Measurements from ENCODE around the gene TMC7. TPM values are rescaled to one million over a fixed set of nuclear protein-coding genes. Genes with fewer than 3 reads are reported as not detected.

The TMC7 gene
- polyA plus RNA-seq, 12 donors = 1.3 to 6.7 (median 1.7) TPM; not detected in 1

DNA sequence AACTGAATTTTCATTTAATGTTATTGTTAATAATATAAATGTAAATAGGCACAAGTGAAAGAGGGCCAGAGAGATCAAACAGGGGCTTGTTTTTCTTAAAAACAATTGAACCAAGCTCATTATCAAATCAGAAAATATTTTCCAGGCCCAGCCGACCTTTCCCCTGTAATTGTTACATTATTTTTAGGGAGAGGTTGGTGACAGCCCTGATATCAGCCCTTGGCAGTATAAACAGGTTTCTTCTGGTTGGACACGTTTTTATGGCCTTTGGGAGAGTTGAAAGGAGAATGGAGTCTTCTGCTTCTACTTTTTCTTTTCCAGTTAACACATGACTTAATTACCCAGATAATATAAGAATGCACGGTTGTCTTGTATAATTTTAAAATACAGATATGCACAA, 43.7 kb downstream of the TMC7 start:
- DNase-seq = no peak

DNA sequence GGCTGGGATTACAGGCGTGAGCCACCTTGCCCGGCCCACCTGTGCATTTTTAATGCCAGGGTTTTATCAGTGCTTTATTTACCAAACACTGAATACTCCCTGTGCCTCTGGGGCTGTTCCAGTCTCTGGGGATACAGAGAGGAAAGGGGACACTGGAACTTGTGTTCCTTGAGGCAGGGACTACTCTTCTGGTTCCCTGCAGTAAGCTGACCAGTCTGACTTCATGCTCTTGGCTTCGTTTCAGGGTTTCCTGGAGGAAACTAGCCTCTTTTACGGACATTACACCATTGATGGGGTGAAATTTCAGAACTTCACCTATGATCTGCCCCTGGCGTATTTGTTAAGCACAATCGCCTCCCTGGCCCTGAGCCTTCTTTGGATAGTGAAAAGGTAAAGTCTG, 46.2 kb downstream of the TMC7 start:
- peak; percentile 4 for DNase-seq

- DNase-seq = no peak
Observed at GRCh38 chr16:19031738-19032137, 48.0 kb downstream of the TMC7 start.

DNA sequence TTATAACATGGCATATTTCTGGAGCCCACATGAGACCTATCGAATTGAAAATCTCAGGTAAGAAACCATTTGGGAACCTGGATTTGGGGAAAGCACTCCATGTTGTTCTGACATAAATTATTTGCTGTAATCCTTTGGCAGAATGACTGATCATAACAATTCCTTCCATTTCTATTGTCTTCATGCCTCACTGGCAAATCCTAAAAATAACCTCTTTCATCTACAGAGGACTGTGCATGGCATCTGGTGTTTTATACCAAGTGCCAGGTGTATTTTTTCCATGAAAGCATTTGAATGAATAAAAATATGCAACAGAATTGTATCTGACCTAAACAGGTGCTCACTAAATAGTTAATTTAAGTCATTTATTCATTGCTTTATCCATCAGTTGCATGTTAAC, 50.0 kb downstream of the TMC7 start:
- DNase-seq = no peak

DNA sequence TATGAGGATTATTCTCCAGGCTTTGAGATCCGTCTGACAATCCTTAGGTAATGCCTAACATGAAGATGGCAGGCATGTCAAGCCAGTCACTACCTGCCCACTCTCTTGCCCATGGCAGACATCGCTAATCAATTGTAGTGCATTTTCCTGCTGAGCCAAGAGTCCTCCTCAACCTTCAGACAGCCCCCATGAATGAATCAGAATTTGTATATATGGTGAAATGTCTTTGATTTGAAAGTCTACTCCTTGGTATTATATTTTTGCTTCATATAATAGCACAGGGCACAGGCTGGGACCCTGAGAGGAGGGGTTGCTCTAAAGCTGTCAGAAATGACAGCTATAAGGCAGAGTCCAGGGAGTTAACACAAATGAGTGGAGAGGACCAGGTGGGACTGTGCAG, 56.7 kb downstream of the TMC7 start:
- DNase-seq = no peak

DNA sequence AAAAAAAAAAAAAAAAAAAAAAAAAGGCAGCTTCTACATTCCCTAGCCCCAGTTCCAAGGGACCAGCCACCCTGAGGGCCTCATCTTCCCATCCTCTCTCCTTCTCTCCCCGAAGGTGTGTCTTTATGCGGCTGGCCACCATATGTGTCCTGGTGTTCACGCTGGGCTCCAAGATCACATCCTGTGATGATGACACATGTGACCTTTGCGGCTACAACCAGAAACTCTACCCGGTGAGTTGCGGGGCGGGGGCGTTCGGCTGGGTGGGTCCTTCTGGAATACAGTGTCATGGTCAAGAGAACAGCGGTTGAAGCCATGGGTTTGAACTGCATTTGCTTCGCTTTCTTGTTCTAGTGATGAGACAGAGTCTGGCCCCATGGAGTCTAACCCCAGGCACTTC, 61.0 kb downstream of the TMC7 start:
- no peak for DNase-seq

- DNase-seq = no peak
Observed at GRCh38 chr16:19046062-19046461, 62.3 kb downstream of the TMC7 start.

DNA sequence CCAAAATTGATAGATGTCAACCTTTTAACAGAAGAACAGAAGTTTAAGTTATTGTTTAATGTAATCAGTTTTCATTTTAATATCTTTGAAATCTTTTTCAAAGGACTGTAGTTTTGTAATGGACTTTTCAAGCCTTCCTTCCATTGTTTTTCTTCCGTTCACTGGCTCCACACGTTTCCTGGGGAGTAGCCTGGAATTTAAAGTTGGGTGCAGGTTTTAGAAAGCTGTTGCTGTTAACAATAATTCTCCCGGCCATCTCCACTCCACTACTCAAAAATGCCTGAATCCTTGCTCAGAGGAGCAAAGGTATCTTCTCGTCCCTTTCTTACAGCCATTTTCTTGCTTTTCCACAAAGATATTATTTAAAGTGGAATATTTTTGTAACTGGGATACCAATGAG, 79.0 kb downstream of the TMC7 start:
- DNase-seq = no peak

DNA sequence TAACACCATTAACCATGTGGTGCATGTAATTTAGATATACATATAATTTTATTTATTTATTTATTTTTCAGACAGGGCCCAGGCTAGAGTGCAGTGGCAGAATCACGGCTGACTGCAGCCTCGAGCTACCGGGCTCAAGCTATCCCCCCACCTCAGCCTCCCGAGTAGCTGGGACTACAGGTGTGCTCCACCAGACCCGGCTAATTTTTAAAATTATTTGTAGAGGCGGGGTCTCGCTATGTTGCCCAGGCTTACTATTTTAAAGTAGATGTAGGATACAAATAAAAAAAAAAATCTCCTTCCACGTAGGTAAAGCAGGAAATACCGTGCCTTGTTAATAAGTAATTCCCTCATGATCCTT, 83.2 kb downstream of the TMC7 start:
- DNase-seq = no peak

- DNase-seq = peak; percentile 100
Observed at GRCh38 chr16:19067349-19068236, 83.9 kb downstream of the TMC7 start, which contains the start of gene COQ7. Gene COQ7, plus strand, starts transcription at chr16:19067614. Its CDS starts 51 bp downstream, at chr16:19067665.

- DNase-seq = no peak
Observed at GRCh38 chr16:19068237-19068815, 84.6 kb downstream of the TMC7 start.

DNA sequence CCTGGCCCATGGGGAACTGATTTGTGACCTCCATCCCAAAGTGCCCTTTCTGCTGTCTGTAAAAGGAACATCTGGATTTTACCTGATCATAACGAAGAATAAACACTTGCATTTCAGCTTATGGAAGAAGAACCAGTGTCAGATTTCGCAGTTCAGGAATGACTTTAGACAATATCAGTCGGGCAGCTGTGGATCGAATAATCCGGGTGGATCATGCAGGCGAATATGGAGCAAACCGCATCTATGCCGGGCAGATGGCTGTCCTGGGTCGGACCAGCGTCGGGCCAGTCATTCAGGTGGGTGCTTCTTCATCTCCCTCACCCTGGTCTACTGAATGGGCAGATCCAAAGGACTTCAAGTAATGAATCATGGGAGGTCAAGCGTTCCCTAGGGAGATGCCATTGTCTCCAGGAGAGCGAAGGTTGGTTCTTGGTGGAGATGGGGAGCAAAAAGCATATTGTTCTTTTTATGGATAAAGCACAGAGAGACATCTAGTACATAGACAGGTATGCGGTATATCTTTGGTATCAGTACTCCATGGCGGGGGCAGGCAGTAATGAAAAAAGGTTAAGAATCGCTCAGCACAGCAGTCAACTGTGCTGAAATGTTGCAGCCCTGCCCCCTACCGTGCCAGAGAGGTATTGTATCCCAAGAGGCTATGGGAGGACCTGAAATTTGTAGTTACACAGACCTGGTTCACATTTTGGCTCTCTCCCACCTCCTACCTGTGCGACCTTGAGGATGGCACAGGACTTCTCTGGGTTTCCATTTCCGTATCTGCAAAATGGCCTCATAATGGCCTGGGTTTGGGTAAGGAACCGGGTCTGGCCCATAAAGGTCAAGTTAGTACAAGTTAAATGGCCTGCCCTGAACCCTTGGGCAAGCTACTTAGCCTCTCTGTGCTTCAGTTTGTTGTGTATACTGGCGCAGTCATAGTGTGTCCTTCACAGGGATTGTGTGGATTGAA, 88.4 kb downstream of the TMC7 start:
- DNase-seq = no peak

DNA sequence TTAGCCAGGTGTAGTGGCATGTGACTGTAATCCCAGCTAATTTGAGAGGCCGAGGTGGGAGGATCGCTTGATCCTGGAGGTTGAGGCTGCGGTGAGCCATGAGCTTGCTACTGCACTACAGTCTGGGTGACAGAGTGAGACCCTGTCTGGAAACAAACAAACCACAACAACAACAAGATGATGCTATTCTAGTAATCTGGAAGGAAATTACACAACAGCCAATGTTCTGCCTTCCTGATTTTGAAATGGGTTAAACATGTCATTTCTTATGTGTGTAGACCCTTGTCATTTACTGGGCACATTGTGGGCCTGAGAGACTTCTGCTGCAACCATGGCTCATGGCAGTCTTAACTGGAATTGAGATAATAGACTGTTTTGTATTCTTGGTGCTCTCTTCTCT, 89.6 kb downstream of the TMC7 start:
- no peak for DNase-seq

GRCh38 chr16:19073863-19074262, 90.1 kb downstream of the TMC7 start:
- DNase-seq = no peak

DNA sequence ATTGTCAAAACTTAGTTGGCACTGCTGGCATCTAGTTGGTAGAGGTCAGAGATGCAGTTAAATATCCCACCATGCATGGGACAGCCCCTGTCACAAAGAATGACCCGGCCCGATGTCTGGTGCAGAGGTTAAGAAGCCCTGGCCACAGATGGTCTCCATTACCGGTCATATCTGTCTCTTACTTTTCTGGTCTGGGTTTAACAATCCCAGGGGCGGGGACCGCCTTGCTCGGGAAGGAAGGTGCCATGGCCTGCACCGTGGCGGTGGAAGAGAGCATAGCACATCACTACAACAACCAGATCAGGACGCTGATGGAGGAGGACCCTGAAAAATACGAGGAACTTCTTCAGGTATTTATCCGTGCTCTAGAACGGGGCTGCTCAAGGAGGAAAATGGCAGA, 91.8 kb downstream of the TMC7 start:
- no peak for DNase-seq

- no peak for DNase-seq
Observed at GRCh38 chr16:19077879-19078278, 94.1 kb downstream of the TMC7 start.

- DNase-seq = no peak
Observed at GRCh38 chr16:19083670-19084069, 99.9 kb downstream of the TMC7 start.

GRCh38 chr16:19084139-19084538, 100.4 kb downstream of the TMC7 start:
- no peak for DNase-seq

DNA sequence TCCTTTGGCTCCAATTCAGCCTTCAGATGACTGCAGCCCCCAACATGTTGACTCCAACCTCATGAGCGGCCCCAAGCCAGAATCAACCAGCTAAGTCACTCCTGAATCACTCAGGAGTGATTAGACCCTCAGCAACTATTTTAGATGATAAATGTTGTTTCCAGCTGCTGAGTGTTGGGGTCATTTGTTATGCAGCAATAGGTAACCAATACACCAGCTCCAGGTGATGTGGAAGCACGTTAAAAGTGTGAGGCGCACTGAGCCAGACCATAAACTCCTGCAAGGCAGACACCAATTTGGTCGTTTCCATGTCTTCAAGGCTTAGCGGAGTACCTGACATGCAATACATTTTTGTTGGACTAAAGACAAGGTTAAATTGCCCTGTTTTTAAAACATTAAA, 101.1 kb downstream of the TMC7 start:
- no peak for DNase-seq

- DNase-seq = no peak
Observed at GRCh38 chr16:19085679-19086200, 102.0 kb downstream of the TMC7 start.

DNA sequence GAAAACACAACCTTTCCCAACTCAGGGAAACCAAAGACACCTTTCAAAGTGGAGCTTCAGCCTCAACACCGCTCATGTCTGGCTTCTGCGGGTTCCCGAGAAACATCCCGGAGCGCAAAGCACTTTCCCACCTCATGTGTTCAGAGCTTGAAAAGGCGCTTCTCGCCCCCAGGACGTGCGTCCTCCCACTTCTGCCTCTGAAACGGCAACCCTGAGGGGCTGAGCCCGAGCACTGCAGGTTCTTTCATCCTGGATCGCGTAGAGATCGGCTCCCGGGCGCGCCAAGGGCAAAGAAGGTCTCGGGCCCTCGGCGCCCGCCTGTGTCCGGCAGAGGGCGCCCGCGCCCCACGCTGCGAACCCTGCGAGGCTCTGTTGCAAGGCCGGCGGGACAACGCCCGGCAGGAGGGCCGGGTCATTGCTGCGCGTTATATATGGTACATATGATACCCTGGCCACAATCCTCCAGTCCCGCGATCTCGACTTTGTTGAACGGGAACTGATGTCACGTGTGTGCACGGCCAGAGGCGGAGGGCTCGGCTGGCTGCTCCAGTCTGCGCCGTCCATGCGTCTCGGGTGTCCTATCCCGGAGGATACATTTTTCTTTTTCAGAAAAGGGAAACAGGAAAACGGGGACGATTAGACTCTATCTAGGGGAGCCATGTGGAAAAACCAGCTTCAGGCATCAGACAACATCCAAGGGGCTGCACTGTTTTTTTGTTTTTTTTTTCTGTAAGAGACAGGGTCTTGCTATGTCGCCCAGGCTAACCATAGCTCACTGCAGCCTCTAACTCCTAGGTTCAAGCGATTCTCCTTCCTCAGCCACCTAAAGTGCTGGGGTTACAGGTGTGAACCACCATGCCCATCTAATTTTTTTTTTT, 102.8 kb downstream of the TMC7 start:
- peak; percentile 93 for DNase-seq
